GM18870 (cell line): ENCODE results near the gene ABCA13.

Source experiments
- ATAC-seq: cut with Tn5 transposase; IDR thresholded peaks from one replicate; pipeline ENCODE4 v1.9.1; 2021; ENCODE audit warnings: moderate library complexity; ENCODE audit not compliant: unreplicated experiment

Gene ABCA13

DNA sequence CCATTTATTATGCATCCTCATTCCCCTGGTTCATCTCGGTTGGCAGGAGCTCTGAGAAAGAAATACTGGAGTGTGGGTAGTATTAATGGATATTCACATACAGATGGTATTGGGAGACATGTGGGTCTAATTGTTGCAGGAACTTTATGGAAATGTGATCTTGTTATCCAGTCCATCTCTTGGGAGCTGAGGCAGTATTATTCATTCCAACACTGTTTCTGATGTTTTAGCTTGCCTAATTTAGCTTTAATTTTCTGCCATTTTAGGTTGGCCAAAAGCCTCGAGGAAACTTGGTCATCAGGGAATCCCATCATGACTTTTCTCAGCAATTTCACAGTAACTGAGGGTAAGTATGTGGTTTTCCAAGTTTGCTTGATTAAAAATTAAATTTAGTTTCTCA lies 125.7 kb downstream of the ABCA13 start:
- ATAC-seq: no peak

GRCh38 chr7:48298779-48299178 lies 127.5 kb downstream of the ABCA13 start:
- peak; percentile 80 for ATAC-seq

- peak; percentile 84 for ATAC-seq
Observed at GRCh38 chr7:48299580-48300169, 128.4 kb downstream of the ABCA13 start.

GRCh38 chr7:48300301-48300700 lies 129.0 kb downstream of the ABCA13 start:
- no peak for ATAC-seq

- no peak for ATAC-seq
Observed at GRCh38 chr7:48301201-48301600, 129.9 kb downstream of the ABCA13 start.

DNA sequence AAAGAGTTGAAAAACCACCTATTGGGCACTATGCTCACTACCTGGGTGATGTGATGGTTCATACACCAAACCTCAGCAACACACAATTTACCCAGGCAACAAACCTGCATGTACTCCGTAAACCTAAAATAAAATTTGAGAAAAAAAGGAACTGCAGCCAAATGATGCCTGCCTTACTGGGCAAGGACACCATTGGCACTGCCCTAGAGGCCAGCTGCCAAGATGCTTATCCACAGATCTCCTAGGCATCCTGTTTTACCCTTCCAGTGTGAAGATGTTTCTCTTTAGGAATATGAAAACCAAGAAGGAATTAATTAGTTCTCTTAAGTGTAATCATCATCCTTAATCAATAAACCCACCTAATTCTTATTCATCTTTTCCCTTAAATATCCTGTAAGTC lies 133.4 kb downstream of the ABCA13 start:
- ATAC-seq: no peak

- no peak for ATAC-seq
Observed at GRCh38 chr7:48305661-48306060, 134.4 kb downstream of the ABCA13 start.

- no peak for ATAC-seq
Observed at GRCh38 chr7:48307041-48307714, 135.9 kb downstream of the ABCA13 start.

GRCh38 chr7:48309720-48310119 lies 138.5 kb downstream of the ABCA13 start:
- ATAC-seq: no peak

- no peak for ATAC-seq
Observed at GRCh38 chr7:48311464-48312100, 140.3 kb downstream of the ABCA13 start.

- no peak for ATAC-seq
Observed at GRCh38 chr7:48312151-48312550, 140.9 kb downstream of the ABCA13 start.

DNA sequence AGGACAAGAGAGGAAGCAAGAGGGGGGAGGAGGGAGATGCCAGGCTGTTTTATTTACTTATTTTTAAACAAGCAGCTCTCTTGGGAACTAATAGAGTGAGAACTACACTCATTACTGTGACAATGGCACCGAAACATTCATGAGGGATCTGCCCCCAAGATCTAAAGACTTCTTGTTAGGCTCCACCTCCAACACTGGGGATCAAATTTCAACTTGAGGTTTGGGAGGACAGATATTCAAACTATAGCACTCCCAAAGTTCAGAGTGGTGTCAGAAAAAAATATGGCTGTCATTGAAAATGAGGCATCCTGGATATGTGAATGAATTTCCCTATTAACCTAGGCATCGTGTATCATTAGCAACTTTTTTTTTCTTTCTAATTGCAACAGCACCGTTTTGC lies 145.5 kb downstream of the ABCA13 start:
- no peak for ATAC-seq

GRCh38 chr7:48317360-48317759 lies 146.1 kb downstream of the ABCA13 start:
- no peak for ATAC-seq

- no peak for ATAC-seq
Observed at GRCh38 chr7:48321319-48322010, 150.2 kb downstream of the ABCA13 start.

DNA sequence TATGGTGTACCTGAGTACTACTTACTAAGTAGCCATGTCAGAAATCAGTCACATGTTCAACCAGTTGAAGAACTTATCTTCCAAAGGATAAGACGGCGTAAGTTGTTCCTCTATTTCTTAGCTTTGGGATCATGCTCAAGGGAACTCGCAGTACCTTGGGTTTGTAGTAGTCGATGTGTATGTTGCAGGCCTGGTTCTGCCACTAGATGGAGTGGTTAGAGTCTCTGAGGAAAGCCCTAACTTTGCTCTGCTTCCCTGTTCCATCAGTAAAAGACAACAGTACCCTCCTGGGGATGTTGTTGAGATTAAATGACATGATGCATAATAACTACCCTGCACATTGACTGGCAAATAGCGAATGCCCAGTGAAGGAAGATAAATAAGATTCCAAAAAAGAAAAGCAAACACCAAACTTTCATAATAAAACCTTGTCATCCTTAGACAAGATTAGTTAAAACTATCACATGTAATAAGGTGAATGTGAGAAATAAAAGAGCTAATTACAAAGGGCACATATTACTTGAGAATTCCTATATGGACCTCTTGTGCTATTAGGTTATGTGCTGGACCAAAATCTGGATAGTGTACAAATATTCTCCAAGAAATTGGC lies 165.9 kb downstream of the ABCA13 start:
- no peak for ATAC-seq

DNA sequence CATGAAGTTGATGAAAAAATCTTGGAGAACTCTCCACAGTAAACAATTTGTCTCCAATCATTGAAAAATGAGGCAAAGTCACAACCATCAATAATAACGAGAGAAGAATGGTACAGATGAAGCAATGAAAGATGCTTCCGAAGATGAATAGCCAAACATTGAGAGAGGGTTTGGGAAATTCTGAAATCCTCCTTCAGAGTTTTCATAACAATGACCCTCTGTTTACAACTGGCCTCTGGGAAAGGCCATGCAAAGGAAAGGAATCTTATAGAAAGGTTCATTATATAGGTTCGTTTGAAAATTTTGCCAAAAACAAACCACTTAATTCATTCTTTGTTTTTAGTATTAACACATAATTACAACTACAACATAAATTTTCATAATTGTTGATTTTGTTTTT lies 166.5 kb downstream of the ABCA13 start:
- ATAC-seq: no peak

- ATAC-seq: no peak
Observed at GRCh38 chr7:48347230-48347825, 176.1 kb downstream of the ABCA13 start.

DNA sequence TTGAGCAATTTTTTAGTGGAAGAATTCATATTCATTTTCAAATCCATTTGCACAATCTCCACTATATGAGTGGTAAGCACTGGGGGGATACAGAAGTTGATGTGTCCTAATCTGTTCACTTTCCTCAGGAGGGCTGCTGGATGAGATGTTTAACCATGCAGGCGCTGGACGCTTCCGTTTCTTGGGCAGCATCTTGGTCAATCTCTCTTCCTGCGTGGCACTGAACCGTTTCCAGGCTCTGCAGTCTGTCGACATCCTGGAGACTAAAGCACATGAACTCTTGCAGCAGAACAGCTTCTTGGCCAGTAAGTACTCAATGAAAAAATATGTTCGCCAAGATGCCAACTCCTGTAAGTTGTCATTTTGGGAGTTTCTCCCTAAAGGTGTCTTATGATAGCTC lies 179.3 kb downstream of the ABCA13 start:
- no peak for ATAC-seq

GRCh38 chr7:48351900-48352299 lies 180.6 kb downstream of the ABCA13 start:
- ATAC-seq: no peak

- ATAC-seq: no peak
Observed at GRCh38 chr7:48355346-48355745, 184.1 kb downstream of the ABCA13 start.

DNA sequence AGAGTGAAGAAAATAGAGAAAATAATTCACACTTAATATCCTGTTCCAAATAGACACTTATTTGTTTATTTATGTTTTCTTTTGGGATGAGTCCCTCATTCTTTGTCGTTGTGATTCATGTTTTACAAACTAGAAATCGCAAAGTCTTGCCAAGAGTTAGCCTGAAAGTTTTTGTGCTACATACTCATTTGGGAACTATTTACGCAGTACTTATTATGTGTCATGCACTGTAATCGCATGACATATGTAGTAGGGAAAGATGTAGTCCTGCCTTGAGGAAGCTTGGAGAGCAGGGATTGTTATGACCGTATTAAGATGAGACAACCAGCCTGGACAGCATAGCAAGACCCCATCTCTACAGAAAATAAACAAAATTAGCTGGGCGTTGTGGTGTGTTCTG lies 189.3 kb downstream of the ABCA13 start:
- no peak for ATAC-seq
